ENCODE data around the gene INTS1.
"Not testable (repeated sequence)": the region's sequence is repeated elsewhere in the genome, so short reads cannot be mapped to it uniquely, and the experiment has no call there.

Gene INTS1

GRCh38 chr7:1531979-1532455 lies 27.8 kb upstream of the INTS1 start:
- no peak for FAIRE-seq

GRCh38 chr7:1531263-1531978 lies 27.2 kb upstream of the INTS1 start:
- DNase-seq (ENCODE audit: low spot score), result no peak
- no peak for FAIRE-seq

More at GRCh38 chr7:1531979-1532455, 27.8 kb upstream of the INTS1 start:
- DNase-seq (ENCODE audit: low spot score), result no peak

- no peak for DNase-seq (ENCODE audit: low spot score)
These were observed 26.7 kb upstream of the INTS1 start for GRCh38 chr7:1530946-1531262.

GRCh38 chr7:1529383-1530116 lies 25.4 kb upstream of the INTS1 start:
- no peak for DNase-seq (ENCODE audit: low spot score)
- no peak for FAIRE-seq

More at GRCh38 chr7:1530946-1531262, 26.7 kb upstream of the INTS1 start:
- no peak for FAIRE-seq

- FAIRE-seq (no peak), DNase-seq (ENCODE audit: low spot score) (no peak)
These were observed 22.1 kb upstream of the INTS1 start for GRCh38 chr7:1526271-1526754.

GRCh38 chr7:1525409-1525808 lies 21.2 kb upstream of the INTS1 start:
- no peak for DNase-seq (ENCODE audit: low spot score)
- FAIRE-seq, result no peak

- FAIRE-seq (no peak), DNase-seq (ENCODE audit: low spot score) (no peak)
These were observed 19.7 kb upstream of the INTS1 start for GRCh38 chr7:1523844-1524243.

- DNase-seq (ENCODE audit: low spot score) (no peak), FAIRE-seq (no peak)
These were observed 19.0 kb upstream of the INTS1 start for GRCh38 chr7:1523208-1523607.

- FAIRE-seq, result no peak
- DNase-seq (ENCODE audit: low spot score), result no peak
These were observed 17.3 kb upstream of the INTS1 start for GRCh38 chr7:1521456-1521855.

- FAIRE-seq (no peak), DNase-seq (ENCODE audit: low spot score) (peak; percentile 36)
These were observed 16.5 kb upstream of the INTS1 start for GRCh38 chr7:1520539-1521234.

GRCh38 chr7:1519322-1519922 lies 15.2 kb upstream of the INTS1 start:
- not testable (repeated sequence) for FAIRE-seq; DNase-seq (ENCODE audit: low spot score)

GRCh38 chr7:1516586-1517251 lies 12.5 kb upstream of the INTS1 start:
- FAIRE-seq (no peak), DNase-seq (ENCODE audit: low spot score) (no peak)

GRCh38 chr7:1515509-1515967 lies 11.3 kb upstream of the INTS1 start:
- FAIRE-seq; DNase-seq (ENCODE audit: low spot score): not testable (repeated sequence)

- DNase-seq (ENCODE audit: low spot score) (no peak), FAIRE-seq (no peak)
These were observed 10.8 kb upstream of the INTS1 start for GRCh38 chr7:1514995-1515401.

- DNase-seq (ENCODE audit: low spot score), result no peak
- no peak for FAIRE-seq
These were observed 10.2 kb upstream of the INTS1 start for GRCh38 chr7:1514407-1514806.

- FAIRE-seq (no peak), DNase-seq (ENCODE audit: low spot score) (no peak)
These were observed 9.5 kb upstream of the INTS1 start for GRCh38 chr7:1513657-1514095.

- FAIRE-seq (peak; percentile 45), DNase-seq (ENCODE audit: low spot score) (peak; percentile 80)
These were observed 8.8 kb upstream of the INTS1 start for GRCh38 chr7:1512781-1513656.

GRCh38 chr7:1511444-1512422 lies 7.5 kb upstream of the INTS1 start:
- DNase-seq (ENCODE audit: low spot score), result no peak

GRCh38 chr7:1510780-1511154 lies 6.6 kb upstream of the INTS1 start:
- DNase-seq (ENCODE audit: low spot score) (no peak), FAIRE-seq (no peak)

More at GRCh38 chr7:1511444-1512422, 7.5 kb upstream of the INTS1 start:
- no peak for FAIRE-seq
